ENCODE measurements around the gene CEP164.

CEP164 gene

GRCh38 chr11:117366248-117366647 lies 38.6 kb downstream of the CEP164 start:
- no peak for DNase-seq (ENCODE audit: low read depth)

DNA sequence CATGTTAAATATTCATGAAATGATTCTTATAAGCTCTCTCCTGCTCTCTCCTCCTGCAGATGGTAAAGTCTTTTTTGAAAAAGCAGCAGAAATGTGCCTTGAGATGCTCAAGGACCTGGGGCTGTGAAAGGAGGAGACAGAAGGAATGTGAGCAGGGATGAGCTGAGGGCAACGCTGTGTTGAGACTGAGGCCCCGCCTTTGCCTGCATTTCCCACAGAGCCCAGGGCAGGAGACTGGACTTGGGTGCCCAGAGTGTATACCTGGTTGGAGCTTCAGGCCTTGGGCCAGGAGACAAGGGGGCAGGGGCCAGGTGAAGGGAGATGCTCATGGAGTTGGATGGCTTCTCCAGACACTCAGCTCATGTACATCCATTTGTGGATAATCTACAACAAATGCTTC lies 39.2 kb downstream of the CEP164 start:
- no peak for DNase-seq (ENCODE audit: low read depth)

GRCh38 chr11:117369534-117369933 lies 41.9 kb downstream of the CEP164 start:
- no peak for DNase-seq (ENCODE audit: low read depth)

- no peak for DNase-seq (ENCODE audit: low read depth)
Observed at GRCh38 chr11:117371453-117371852, 43.8 kb downstream of the CEP164 start.

DNA sequence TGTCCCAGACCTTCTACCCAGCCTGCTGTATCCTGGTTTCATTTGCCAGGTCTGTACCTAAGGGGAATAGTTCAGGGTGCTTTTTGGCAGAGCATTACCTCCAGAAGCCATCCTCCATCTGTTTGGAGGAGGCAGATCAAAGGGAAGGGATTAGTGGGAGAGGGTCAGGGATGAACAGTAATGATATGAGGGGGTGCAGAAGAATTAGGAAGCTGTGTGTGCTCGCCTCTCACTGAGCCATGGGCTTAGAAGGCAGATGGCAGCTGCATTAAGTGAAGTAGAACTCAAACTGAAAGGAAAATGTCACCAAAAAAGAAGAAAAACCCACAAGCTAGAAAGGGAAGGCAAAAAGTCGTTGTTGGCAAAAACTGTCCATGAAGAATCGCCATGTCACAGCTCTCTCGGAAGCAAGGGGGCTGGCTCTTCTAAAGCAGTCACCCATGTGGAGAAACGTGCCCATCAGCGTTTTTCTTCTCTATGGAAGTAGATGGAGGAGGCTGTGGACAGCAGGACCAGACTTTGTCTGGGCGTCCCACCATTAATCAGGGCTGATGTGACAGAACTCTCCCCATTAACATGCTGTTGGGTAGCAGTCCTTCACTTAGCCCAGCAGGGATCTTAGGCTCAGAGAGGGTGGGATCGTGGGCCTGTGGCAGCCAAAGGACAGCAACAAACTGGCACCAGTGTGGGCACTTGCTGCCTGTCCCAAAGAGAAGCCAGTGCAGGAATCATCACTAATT lies 46.8 kb downstream of the CEP164 start:
- DNase-seq (ENCODE audit: low read depth): no peak

DNA sequence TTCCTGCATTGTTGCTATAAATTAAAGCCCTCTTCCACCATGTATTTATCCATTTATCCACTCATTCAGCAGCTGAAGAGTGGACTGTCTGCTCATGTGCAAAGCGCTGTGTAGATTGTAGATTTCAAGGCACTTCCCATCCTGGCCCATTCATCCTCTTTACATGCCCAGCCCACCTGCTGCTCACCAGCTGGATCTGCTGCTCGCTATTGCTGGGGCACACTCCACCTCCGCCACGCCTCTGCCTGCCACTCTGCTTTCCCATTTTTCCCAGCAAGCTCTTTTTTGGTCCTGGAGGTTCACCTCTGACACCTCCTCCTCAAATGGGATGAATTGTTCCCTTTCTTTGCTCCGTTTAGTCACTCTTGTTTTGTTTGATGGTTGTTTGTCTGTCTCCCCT lies 48.3 kb downstream of the CEP164 start:
- no peak for DNase-seq (ENCODE audit: low read depth)

- no peak for DNase-seq (ENCODE audit: low read depth)
Observed at GRCh38 chr11:117376517-117376916, 48.9 kb downstream of the CEP164 start.

DNA sequence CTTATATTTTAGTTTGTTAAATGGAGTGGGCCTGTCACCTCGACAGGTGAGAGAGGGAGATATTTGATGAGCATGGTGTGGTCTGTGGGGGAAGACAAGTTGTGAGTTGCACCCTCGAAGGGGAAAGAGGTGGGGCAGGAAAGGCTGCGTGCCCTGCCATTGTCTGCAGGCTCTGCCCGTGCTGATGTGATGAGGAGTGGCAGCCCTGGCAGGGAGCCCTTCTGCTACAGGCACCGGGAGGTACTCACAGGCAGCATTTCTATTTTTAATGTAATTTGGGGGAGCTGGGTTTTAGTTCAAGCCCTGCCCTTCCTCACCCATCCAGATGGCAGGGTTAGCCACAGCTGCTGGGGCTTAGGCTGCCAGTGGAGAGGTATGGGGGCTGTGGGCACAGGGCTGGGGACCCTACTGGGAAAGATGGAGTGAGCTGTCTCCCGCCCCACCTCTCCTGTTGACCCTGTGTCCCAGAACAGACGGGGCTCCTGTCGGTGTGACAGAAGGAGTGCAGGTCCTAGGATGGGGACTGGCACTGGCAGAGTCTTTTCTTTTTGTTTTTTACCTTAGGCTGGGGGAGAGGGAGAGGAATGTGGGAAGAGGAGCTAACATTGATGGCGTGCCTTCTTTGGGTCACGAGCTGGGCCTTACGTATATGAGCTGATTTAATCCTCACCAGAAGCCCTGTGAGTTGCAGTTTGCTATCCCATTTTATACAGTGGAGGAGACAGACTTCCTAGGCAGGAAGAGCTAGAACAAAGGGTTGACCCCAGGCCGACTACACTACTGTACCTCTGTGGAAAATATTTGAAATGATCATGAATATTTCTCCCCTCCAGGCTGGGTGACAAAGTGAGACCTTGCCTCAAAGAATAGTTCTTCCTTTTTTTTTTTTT lies 51.6 kb downstream of the CEP164 start:
- DNase-seq (ENCODE audit: low read depth): no peak

DNA sequence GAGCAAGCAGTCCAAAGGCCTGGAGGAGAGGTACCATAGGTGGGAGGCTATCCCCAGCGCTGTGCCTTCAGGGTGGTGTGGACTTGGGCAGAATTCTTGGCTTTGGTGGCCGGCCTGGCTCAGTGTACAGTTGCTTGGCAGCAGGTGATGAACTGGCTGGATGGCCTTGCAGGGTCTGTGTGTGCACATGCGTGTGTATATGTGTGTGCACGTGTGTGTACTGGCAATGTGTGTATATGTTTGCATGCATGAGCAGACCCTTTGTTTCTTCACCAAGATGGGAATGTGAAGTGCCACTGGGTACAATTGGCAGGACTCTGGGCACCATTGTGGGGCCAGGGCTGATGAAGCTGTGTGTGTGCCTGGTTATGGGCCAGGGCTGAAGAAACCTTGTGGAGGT lies 53.0 kb downstream of the CEP164 start:
- DNase-seq (ENCODE audit: low read depth): no peak

DNA sequence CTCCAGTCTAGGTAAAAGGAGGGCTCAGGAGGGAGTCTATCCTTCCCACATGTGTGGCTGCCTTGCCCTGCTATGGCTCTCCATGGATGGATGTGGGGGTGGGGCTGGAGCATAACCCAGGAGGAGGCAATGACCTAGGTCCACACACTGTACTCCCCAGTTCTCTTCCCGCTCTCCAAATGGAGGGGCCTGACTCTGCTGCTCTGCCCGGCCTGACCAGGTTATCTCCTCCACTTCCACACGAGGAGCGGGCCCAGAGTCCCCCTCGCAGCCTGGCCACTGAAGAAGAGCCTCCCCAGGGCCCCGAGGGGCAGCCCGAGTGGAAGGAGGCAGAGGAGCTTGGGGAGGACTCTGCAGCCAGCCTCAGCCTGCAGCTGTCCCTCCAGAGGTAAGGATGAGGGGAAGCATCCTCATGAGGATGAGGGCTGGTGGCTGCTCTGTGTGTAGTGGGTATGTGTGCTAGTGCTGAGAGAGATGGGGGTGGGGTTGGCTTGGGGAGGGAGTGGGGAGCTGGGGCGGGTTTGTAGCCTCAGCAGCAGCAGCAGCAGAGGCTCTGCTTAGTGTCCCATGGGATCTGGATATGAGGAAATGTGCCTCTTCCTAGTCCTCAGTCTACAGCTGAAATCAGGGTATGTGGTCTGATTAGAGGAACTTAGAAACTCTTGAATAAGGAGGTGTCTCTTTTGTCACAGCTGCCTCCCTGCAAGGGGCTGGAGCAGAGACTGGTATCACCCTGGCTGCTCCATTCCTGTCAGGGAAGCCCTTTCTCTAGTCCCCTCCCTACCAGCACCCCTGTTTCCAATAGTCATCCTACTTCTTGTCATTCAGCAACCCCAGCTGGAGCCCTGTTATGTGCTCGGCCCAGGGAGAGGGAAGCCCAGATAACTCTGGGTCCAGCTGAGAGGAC lies 54.1 kb downstream of the CEP164 start:
- no peak for DNase-seq (ENCODE audit: low read depth)

DNA sequence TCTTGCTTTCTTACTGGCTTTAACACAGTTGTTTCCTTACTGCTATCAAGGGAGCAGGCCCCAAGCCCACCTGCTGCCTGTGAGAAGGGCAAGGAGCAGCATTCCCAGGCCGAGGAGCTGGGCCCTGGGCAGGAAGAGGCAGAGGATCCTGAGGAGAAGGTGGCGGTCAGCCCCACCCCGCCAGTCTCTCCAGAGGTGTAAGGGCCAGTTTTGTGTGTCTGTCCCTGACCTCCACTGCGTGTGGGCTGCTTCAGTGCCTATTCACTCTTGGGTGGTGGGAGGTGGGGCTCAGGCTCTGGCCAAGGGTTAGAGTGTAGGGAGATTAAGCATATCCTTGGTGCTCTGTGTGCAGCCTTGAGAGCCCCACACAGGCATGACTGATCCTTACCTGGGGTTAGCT lies 55.1 kb downstream of the CEP164 start:
- DNase-seq (ENCODE audit: low read depth): no peak

DNA sequence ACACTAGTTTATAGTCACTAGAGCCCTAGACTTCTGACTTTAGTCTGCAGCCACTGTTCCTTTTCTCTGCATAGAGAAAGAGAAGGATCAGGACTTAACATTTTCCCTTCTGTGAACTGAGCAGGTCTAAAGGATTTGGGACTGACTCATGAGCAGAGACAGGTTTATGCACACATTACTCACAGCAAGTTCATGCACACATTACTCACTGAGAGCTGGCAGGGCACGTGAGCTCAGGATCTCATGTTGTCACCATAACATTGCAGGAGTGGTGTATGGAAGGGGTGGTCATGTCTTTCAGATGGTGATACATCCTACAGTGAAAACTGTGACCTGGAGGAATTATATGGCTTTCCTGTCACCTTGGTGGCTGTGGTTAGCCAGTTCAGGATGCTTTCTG lies 56.4 kb downstream of the CEP164 start:
- no peak for DNase-seq (ENCODE audit: low read depth)

DNA sequence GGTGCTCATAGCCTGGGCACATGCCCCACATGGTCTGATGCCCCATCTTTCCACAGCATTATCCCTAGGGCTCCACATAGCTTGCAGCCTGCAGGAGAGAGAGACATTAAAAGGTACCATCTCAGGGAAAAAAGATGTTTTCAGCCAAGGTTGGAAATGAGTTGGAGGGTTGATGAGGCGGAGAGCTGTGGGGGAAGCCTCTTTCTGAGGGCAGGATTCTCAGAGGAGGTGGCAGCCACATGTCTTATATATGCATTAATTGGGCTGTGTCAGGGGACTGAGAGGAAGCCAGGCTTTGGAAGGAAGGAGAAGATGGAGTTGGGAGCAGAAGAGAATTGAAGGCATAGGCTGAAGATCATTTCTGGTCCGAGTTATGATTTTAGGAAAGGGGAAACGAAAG lies 57.8 kb downstream of the CEP164 start:
- DNase-seq (ENCODE audit: low read depth): no peak

DNA sequence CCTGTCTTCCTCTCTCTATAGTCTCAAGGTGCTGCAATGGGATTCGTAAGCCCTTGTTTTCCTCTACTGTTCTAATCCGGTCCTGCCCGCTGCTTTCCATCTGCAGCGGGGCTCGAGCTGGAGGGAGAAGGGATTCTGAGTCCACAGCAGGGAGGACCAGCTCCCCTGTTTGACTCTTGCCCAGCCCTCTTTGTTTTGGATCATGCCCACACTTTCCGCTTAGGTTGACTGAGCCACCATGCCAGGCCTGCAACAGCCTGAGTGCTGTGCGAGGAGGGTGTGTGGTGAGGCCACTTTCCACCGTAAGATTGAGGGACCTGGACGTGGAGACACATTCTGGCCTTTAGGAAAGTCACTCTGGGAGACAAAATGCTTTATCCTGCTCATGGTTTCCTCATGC lies 58.3 kb downstream of the CEP164 start:
- DNase-seq (ENCODE audit: low read depth): no peak

- DNase-seq (ENCODE audit: low read depth): no peak
Observed at GRCh38 chr11:117387992-117388755, 60.5 kb downstream of the CEP164 start.

GRCh38 chr11:117390743-117391142 lies 63.1 kb downstream of the CEP164 start:
- no peak for DNase-seq (ENCODE audit: low read depth)

DNA sequence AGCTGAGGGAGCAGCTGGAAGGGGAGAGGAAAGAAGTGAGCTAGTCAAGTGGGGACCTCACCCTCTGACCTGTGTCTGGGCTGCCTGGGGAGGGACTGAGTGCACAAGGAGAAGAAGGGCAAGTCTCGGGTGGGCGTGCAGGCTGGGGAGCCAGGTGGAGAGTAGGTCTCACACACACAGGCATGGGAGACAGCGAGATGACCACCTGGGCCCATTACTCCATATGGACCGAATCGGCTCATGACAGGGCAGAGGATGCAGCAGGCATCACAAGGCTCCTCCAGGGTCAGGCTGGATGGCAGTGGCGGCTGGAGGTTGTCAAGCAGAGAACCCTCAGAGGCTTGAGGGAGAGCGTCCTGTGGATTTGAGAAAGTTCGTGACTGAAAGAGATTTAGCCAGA lies 63.5 kb downstream of the CEP164 start:
- no peak for DNase-seq (ENCODE audit: low read depth)

GRCh38 chr11:117392001-117392690 lies 64.5 kb downstream of the CEP164 start:
- no peak for DNase-seq (ENCODE audit: low read depth)

DNA sequence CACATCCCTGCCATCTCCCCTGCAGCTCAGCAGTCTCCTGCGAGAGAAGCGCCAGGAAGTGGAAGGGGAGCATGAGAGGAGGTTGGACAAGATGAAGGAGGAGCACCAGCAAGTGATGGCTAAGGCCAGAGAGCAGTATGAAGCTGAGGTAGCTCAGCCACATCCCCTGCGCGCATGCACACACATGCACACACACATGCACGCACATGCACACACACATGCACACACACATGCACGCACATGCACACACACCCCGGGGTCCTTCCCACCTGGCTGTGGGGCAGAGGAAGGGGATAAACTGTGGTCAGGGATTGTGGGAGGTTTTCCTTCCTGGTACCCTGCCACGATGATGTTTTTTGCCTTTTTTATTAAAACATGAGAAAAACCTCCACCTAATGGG lies 65.3 kb downstream of the CEP164 start:
- DNase-seq (ENCODE audit: low read depth): no peak

GRCh38 chr11:117394221-117394925 lies 66.7 kb downstream of the CEP164 start:
- no peak for DNase-seq (ENCODE audit: low read depth)

Measured in activated T-cell treated with anti-CD3 and anti-CD28 coated beads for 48 hours (primary cell).